Activated naive CD8-positive, alpha-beta T cell (primary cell): ENCODE results near the gene TAF1C.

Source experiments
- H3K27ac Mint-ChIP-seq: one replicate; pipeline ENCODE4 v1.8.0; 2021; ENCODE audit warnings: mixed read lengths
- H3K27me3 Mint-ChIP-seq: one replicate; pipeline ENCODE4 v1.8.0; 2021; ENCODE audit warnings: mixed read lengths
- H3K36me3 Mint-ChIP-seq: one replicate; pipeline ENCODE4 v1.8.0; 2021; ENCODE audit warnings: mixed read lengths
- H3K4me1 Mint-ChIP-seq: one replicate; pipeline ENCODE4 v1.8.0; 2021; ENCODE audit warnings: low read depth, mixed read lengths
- H3K4me3 Mint-ChIP-seq: one replicate; pipeline ENCODE4 v1.8.0; 2021; ENCODE audit warnings: mild to moderate bottlenecking, mixed read lengths
- H3K9me3 Mint-ChIP-seq: one replicate; pipeline ENCODE4 v1.8.0; 2021; ENCODE audit warnings: low read depth, mixed read lengths

The TAF1C gene

DNA sequence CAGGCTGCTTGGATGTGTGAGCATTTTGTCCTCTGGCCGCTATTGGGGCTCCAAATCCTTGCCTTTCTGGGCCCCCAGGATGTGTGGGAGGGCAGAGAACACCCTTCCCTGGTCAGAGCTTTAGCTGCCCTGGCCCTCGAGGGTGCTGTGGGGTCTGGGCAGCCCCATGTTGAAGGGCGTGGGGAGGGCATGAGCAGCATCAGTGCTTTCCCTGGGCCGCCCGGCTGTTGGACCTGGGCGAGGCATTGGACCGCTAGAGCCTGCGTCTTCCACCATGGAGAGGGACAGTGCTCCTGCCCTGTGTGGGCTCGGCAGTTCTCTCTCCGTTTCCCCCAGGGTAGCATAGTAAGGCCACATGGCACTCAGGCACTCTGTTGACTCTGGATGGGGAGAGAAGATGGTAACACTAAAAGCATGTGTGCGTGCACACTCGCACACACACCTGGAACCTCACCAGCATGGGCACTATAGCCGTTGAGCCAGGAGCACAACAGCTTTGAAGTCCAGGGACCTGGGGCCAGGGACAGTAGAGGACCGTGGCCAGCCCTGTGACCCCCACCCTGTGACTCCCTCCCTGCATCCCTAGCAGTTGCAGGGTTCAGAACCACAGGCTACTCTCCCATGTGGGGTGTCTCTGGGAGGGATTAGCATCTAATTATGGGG is 10.7 kb upstream of the TAF1C start:
- Mint-ChIP-seq H3K36me3 (no peaks in the 10 kb centered on the region), H3K4me1 (peaks cover 14% of the 10 kb centered on the region), H3K27ac (no peak overlapping the region), H3K27me3 (no peaks in the 10 kb centered on the region), H3K9me3 (no peaks in the 10 kb centered on the region), H3K4me3 (no peak overlapping the region)

DNA sequence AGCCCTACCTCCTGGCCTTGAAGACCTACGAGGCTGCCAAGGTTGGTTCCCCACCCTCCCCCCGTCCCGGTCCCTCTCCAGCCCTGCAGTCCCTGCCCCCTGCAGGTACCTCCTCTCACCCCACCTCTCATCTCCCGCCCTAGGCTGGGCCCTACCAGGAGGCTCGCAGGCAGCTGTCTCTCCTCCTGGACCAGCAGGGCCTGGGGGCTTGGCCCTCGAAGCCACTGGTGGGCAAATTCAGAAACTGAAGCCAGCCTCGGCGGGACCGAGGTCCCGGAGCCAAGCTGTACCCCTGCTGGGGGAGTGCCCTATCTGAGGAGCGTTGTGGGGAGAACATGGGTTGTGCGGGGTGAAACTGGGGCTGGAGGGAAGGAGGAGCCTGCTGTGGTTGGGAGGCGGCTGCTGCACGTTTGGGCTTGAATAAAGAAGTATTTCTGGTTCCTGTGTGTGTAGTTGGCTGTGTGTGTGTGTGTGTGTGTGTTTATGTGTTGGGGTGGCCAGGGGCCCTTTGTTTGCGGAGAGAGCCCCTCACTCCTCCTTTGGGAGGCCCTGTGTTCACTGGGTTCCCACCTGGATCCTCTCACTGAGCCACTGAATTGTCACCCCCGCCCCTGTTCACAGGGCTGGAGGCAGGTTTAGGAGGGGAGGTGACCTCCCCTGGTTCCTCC is 10.0 kb upstream of the TAF1C start:
- Mint-ChIP-seq H3K4me1 (peaks cover 14% of the 10 kb centered on the region), H3K27ac (no peak overlapping the region), H3K4me3 (no peak overlapping the region), H3K9me3 (no peaks in the 10 kb centered on the region), H3K36me3 (no peaks in the 10 kb centered on the region), H3K27me3 (no peaks in the 10 kb centered on the region)

DNA sequence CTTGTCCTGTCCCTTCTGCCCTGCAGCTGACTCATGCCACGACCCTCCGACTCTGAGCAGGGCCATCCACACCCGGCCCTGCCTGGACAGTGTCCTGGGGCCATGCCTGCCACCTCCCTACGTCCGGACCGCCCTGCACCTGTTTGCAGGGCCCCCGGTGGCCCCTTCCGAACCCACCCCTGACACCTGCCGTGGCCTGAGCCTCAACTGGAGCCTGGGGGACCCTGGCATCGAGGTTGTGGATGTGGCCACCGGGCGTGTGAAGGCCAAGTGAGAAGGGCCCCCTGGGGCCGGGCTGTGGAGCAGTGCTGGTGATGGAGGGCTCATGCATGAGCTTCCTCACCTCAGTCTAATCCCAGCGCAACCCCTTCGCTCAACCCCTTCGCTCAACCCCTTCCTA is 9.2 kb upstream of the TAF1C start:
- H3K27me3 Mint-ChIP-seq, result no peaks in the 10 kb centered on the region

DNA sequence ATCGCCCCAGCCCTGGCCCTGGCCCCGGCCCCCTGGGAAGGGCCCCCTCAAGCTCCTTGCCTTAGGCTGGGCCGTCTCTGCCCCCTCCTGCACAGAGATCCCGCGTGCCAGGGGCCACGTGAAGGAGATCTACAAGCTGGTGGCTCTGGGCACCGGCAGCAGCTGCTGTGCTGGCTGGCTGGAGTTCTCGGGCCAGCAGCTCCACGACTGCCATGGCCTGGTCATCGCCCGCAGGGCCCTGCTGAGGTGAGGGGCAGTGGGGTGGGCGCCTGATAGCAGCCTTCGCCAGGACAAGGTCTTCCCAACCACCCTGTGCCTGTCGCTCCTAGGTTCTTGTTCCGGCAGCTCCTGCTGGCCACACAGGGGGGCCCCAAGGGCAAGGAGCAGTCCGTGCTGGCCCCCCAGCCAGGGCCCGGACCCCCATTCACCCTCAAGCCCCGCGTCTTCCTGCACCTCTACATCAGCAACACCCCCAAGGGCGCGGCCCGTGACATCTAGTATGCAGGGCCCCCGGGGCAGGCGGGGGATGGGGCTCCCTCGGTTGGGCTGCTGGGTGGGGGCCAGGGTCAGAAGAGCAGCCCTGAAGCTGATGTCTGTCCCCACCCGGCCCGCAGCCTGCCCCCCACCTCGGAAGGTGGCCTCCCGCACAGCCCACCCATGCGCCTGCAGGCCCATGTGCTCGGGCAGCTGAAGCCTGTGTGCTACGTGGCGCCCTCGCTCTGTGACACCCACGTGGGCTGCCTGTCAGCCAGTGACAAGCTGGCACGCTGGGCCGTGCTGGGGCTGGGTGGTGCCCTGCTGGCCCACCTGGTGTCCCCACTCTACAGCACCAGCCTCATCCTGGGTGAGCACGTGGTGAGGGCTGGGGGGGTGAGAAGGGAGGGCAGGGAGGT is 8.6 kb upstream of the TAF1C start:
- Mint-ChIP-seq H3K4me1 (peaks cover 14% of the 10 kb centered on the region), H3K9me3 (no peaks in the 10 kb centered on the region), H3K36me3 (no peaks in the 10 kb centered on the region), H3K4me3 (no peak overlapping the region), H3K27me3 (no peaks in the 10 kb centered on the region), H3K27ac (no peak overlapping the region)

More for the DNA sequence above, 9.2 kb upstream of the TAF1C start:
- Mint-ChIP-seq H3K4me3 (no peak overlapping the region), H3K36me3 (no peaks in the 10 kb centered on the region), H3K4me1 (peaks cover 14% of the 10 kb centered on the region), H3K9me3 (no peaks in the 10 kb centered on the region), H3K27ac (no peak overlapping the region)

- Mint-ChIP-seq H3K27ac (peak overlapping the region; percentile 73), H3K36me3 (no peaks in the 10 kb centered on the region), H3K27me3 (no peaks in the 10 kb centered on the region), H3K9me3 (no peaks in the 10 kb centered on the region), H3K4me3 (peak overlapping the region; percentile 69), H3K4me1 (peaks cover 14% of the 10 kb centered on the region)
Observed at GRCh38 chr16:84194470-84195200, 7.8 kb upstream of the TAF1C start.

DNA sequence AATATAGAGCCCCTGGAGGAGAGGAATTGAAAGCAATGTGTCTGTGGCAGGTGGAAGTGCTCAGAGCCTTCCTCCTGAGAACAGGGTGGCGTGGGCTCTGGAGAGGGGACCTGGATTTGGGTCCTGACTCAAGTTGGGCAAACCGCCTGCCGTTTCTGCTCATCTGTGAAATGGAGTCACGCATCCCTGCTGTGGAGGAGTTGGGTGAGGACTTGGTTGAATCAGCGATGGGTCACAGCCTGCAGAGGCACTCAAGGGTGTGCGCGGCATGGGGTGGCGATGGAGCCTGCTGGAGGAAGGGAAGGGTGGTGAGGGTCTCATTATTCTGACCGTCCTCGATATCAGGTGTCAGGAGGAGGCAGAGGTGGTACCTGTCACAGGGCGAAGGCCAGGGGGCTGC is 7.2 kb upstream of the TAF1C start:
- Mint-ChIP-seq H3K4me3 (peak overlapping the region; percentile 69), H3K27me3 (no peaks in the 10 kb centered on the region), H3K4me1 (peaks cover 14% of the 10 kb centered on the region), H3K9me3 (no peaks in the 10 kb centered on the region), H3K27ac (peak overlapping the region; percentile 73), H3K36me3 (no peaks in the 10 kb centered on the region)

GRCh38 chr16:84193480-84193879 is 6.6 kb upstream of the TAF1C start:
- peaks cover 14% of the 10 kb centered on the region for H3K4me1 Mint-ChIP-seq
- H3K27ac Mint-ChIP-seq, result peak overlapping the region; percentile 73
- H3K9me3 Mint-ChIP-seq, result no peaks in the 10 kb centered on the region
- H3K4me3 Mint-ChIP-seq, result peak overlapping the region; percentile 69
- H3K27me3 Mint-ChIP-seq, result no peaks in the 10 kb centered on the region
- no peaks in the 10 kb centered on the region for H3K36me3 Mint-ChIP-seq

DNA sequence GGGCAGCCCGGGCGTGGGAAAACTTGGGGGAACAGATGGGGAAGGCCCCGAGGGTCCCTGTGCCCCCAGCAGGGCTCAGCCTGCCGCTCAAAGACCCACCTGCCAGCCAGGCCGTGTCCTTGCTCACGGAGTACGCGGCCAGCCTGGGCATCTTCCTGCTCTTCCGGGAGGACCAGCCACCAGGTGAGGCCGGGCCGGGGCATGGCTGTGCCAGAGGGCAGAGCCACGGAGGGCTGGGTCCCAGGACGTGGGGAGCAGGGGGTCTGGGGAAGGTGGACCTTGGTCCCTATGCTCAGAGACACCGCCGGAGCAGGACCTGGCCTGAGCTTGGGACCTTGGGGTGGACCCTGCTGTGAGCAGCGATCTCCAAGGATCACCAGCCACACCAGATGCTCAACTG is 4.6 kb upstream of the TAF1C start:
- no peaks in the 10 kb centered on the region for H3K36me3 Mint-ChIP-seq

DNA sequence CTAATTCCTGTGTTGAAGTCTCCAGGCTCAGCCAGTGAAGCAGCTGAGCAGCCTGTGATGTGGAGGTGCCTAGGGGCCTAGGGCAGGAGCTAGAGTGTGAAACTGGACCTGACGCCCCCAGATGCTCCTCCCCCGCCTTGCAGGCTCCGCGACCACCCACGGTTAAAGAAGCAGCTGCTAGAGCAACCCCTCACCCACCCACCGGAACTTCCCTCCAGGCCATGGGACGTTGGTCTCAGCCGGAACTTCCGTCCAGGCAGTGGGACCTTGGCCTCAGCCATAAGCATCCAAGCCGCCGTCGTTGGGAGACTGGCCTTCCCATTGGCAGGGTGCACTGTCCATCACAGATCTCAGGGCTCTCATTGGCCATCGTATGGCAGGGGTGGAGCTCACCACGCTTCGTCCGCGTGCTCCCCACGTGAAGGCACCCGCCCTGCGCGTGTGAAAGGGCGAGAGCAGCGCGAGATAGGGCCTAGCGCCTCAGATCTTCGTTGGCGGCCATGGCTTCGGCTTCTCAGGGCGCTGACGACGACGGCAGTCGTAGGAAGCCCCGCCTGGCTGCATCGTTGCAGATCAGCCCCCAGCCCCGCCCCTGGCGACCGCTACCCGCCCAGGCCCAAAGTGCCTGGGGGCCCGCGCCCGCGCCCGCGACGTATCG is 4.0 kb upstream of the TAF1C start, which contains the start of gene ADAD2:
TSS of gene ADAD2 (plus strand) at position 427 of the 658 bp plus-strand sequence. CDS start at position 501, 74 bp downstream.
- H3K27me3 Mint-ChIP-seq, result no peaks in the 10 kb centered on the region
- no peaks in the 10 kb centered on the region for H3K36me3 Mint-ChIP-seq
- no peak within 1 kb of the TSS for H3K27ac Mint-ChIP-seq
- no peak within 1 kb of the TSS for H3K4me3 Mint-ChIP-seq
- H3K4me1 Mint-ChIP-seq, result peaks cover 15% of the 10 kb centered on the region
- H3K9me3 Mint-ChIP-seq, result no peaks in the 10 kb centered on the region

More for the DNA sequence above, 4.6 kb upstream of the TAF1C start:
- Mint-ChIP-seq H3K9me3 (no peaks in the 10 kb centered on the region), H3K27me3 (no peaks in the 10 kb centered on the region), H3K27ac (no peak overlapping the region), H3K4me3 (no peak overlapping the region), H3K4me1 (peaks cover 14% of the 10 kb centered on the region)

- Mint-ChIP-seq H3K27me3 (no peaks in the 10 kb centered on the region), H3K27ac (peak overlapping the region; percentile 41), H3K4me3 (peak overlapping the region; percentile 91), H3K4me1 (peaks cover 19% of the 10 kb centered on the region), H3K9me3 (no peaks in the 10 kb centered on the region), H3K36me3 (peaks cover 3% of the 10 kb centered on the region)
Observed at GRCh38 chr16:84184775-84185174, 2.1 kb downstream of the TAF1C start.

DNA sequence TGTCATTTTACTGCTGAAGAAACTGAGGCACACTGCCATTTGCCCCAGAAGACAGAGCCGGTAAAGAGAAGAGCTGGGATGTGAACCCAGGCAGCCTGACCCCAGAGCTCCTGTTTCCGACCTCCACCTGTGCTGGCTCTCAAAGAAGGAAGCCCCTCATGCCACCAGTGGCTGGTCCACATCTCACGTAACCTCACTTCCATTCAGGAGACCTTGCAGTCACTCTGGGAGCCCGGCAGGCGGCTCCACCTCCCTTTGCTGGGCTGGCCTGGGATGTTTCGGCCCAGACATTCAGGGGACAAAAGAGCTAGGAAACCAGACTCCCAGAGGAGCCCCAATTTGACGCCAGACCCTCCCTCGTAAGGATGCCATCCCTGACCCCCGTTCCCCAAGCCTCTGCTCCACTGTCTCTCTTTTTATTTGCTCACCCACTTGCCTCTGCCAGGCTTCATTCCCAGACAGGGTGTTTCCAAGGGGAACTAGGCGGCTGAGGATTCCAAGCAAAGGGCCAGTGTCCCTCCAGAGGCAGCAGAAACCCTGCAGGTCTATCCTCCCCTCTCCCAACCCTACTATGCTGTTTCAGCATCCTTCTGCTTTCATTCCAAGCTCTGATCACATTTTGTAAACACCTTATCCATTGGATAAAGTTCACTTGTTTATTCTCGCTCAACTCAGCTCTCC is 2.8 kb downstream of the TAF1C start:
- H3K27ac Mint-ChIP-seq, result peak overlapping the region; percentile 12
- peaks cover 3% of the 10 kb centered on the region for H3K36me3 Mint-ChIP-seq
- H3K27me3 Mint-ChIP-seq, result no peaks in the 10 kb centered on the region
- peaks cover 19% of the 10 kb centered on the region for H3K4me1 Mint-ChIP-seq
- no peaks in the 10 kb centered on the region for H3K9me3 Mint-ChIP-seq
- H3K4me3 Mint-ChIP-seq, result peak overlapping the region; percentile 91

DNA sequence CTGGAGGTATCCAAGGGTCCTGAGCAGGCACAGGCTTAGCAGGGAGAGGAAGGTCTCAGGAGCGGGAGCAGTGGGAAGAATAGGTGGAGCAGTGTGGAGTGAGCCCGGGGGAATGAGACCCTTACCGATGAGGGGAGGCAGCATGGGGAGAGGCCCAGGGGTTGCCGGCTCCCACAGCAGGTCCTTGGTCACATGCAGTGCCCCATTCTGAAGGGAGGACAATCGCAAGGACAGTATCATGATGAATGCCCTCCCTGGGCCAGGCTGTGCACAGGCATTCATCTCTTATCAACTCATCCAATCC is 3.3 kb downstream of the TAF1C start:
- H3K27ac Mint-ChIP-seq, result no peak overlapping the region
- H3K4me1 Mint-ChIP-seq, result peaks cover 19% of the 10 kb centered on the region
- H3K9me3 Mint-ChIP-seq, result no peaks in the 10 kb centered on the region
- no peaks in the 10 kb centered on the region for H3K27me3 Mint-ChIP-seq
- no peak overlapping the region for H3K4me3 Mint-ChIP-seq
- H3K36me3 Mint-ChIP-seq, result peaks cover 3% of the 10 kb centered on the region

- no peaks in the 10 kb centered on the region for H3K27me3 Mint-ChIP-seq
- H3K27ac Mint-ChIP-seq, result no peak overlapping the region
- no peaks in the 10 kb centered on the region for H3K9me3 Mint-ChIP-seq
- peaks cover 23% of the 10 kb centered on the region for H3K4me1 Mint-ChIP-seq
- H3K36me3 Mint-ChIP-seq, result peaks cover 3% of the 10 kb centered on the region
- H3K4me3 Mint-ChIP-seq, result no peak overlapping the region
Observed at GRCh38 chr16:84182680-84183571, 3.9 kb downstream of the TAF1C start.
